Body of pancreas (tissue), 4 donors: ENCODE measurements around the gene PTGES.

Experiments
- POLR2A ChIP-seq, 3 donors: fragments of 450-650 bp; IDR thresholded peaks; one replicate each; pipeline ENCODE4 v1.6.1; 2016; ENCODE audit warnings: antibody characterized with exemption in 3 of 3, mild to moderate bottlenecking in 2 of 3
- TF ChIP-seq, protein P1 (sequence below), 7 experiments: fragments of 450-650 bp in 4 of 7; fragments of 200-600 bp in 3 of 7; sonication (generic) in 3 of 7; IDR thresholded peaks; one replicate each; pipeline ENCODE4 v1.5.1; 2016 to 2019; ENCODE audit warnings: antibody characterized with exemption in 7 of 7

DNA sequence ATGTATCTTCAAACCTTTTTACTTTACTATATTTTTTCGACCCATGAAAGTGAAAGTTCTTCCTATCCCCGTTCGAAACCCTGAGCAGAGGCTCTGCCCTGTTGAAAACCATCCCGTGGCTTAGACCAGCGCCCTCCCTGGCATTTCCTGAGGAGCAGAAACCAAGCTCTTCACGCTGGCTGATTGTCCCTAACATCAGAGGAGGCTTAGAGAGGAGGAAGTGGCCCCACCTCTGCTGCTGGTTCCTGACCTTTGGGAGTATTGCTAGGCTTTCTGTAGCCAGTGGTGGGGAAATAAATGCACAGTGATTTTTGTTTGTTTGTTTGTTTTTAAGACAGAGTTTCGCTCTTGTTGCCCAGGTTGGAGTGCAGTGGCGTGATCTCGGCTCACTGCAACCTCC is 4.2 kb upstream of the PTGES start:
- TF ChIP-seq POLR2A (IDR thresholded peaks at IDR 0.05) = no peak
- TF ChIP-seq, protein P1, sequence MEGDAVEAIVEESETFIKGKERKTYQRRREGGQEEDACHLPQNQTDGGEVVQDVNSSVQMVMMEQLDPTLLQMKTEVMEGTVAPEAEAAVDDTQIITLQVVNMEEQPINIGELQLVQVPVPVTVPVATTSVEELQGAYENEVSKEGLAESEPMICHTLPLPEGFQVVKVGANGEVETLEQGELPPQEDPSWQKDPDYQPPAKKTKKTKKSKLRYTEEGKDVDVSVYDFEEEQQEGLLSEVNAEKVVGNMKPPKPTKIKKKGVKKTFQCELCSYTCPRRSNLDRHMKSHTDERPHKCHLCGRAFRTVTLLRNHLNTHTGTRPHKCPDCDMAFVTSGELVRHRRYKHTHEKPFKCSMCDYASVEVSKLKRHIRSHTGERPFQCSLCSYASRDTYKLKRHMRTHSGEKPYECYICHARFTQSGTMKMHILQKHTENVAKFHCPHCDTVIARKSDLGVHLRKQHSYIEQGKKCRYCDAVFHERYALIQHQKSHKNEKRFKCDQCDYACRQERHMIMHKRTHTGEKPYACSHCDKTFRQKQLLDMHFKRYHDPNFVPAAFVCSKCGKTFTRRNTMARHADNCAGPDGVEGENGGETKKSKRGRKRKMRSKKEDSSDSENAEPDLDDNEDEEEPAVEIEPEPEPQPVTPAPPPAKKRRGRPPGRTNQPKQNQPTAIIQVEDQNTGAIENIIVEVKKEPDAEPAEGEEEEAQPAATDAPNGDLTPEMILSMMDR (IDR thresholded peaks at IDR 0.05) = no peak
